K562 (cell line): Measurements from ENCODE around the gene CD300H. TPM values are rescaled to one million over a fixed set of nuclear protein-coding genes. Genes with fewer than 3 reads are reported as not detected.

Source experiments
- BACH1 ChIP-seq: fragments of 200-800 bp; sonication (Bioruptor generic); IDR thresholded peaks from 2 replicates; pipeline ENCODE4 v1.6.1; 2016; ENCODE audit warnings: missing genetic modification characterization, missing compliant biosample characterization
- C11orf30 ChIP-seq: fragments of 450-650 bp; IDR thresholded peaks from 2 replicates; pipeline ENCODE4 v1.6.1; 2016; ENCODE audit warnings: low read depth, mild to moderate bottlenecking
- DACH1 ChIP-seq: fragments of 450-650 bp; IDR thresholded peaks from 2 replicates; pipeline ENCODE4 v1.6.1; 2018; ENCODE audit not compliant: partially characterized antibody
- EGR1 ChIP-seq: fragments of 450-650 bp; conservative IDR thresholded peaks from 2 replicates; pipeline ENCODE4 v1.6.1; 2017; ENCODE audit warnings: mild to moderate bottlenecking
- ELF4 ChIP-seq: fragments of 450-650 bp; formaldehyde crosslinking; IDR thresholded peaks from 2 replicates; pipeline ENCODE4 v1.4.0; 2022; ENCODE audit warnings: missing genetic modification characterization
- FOSL1 ChIP-seq: fragments of 200-800 bp; sonication (Bioruptor generic); conservative IDR thresholded peaks from 2 replicates; pipeline ENCODE4 v1.6.1; 2016; ENCODE audit warnings: missing genetic modification characterization, missing compliant biosample characterization
- JUND ChIP-seq, 2 experiments: IDR thresholded peaks; 2 replicates in 1 of 2; 3 replicates in 1 of 2; pipeline ENCODE4 v1.6.1; 2011; ENCODE audit warnings: borderline replicate concordance in 2 of 2, low read depth in 2 of 2, low read length in 2 of 2, improper control_type of control experiment in 1 of 2, missing biosample characterization in 1 of 2, missing genetic modification characterization in 1 of 2, missing genetic modification reagents in 1 of 2
- MAFG ChIP-seq: fragments of 450-650 bp; conservative IDR thresholded peaks from 2 replicates; pipeline ENCODE4 v1.6.1; 2016; ENCODE audit warnings: missing genetic modification characterization, missing compliant biosample characterization
- MAFK ChIP-seq: IDR thresholded peaks from 2 replicates; pipeline ENCODE4 v1.6.1; 2011; ENCODE audit warnings: low read length, improper control_type of control experiment
- NCOA4 ChIP-seq: fragments of 450-650 bp; IDR thresholded peaks from 2 replicates; pipeline ENCODE4 v1.6.1; 2018; ENCODE audit warnings: mild to moderate bottlenecking; ENCODE audit not compliant: partially characterized antibody
- STAG1 ChIP-seq: sonication (generic); formaldehyde crosslinking; IDR thresholded peaks from 2 replicates; pipeline ENCODE4 v1.5.0; 2020; ENCODE audit warnings: missing genetic modification reagents, borderline replicate concordance
- SUPT5H ChIP-seq: fragments of 450-650 bp; IDR thresholded peaks from 2 replicates; pipeline ENCODE4 v1.6.1; 2016
- ZNF316 ChIP-seq: fragments of 450-650 bp; IDR thresholded peaks from 2 replicates; pipeline ENCODE4 v1.6.1; 2016
- polyA plus RNA-seq, 8 experiments: library from polyadenylated mRNA; depleted of rRNA in 4 of 8; stranded (reverse) in 5 of 8; unstranded in 3 of 8; fragments of >200 nt; fragmentation: Nextera tagmentation in 2 of 8; fragmentation: Illumina TruSeq in 1 of 8; extraction: Ambion mirVana in 2 of 8; extraction: Trizol in 1 of 8; gene quantifications; 2 replicates each; pipeline versions ENCODE4 v1.2.1 to v1.2.3, GENCODE V29; 2011 to 2014; ENCODE audit warnings: inconsistent platforms in 1 of 8, missing spikeins in 1 of 8
- total RNA-seq, 7 experiments: library from RNA; depleted of rRNA in 6 of 7; stranded (reverse); fragments of >200 nt in 6 of 7; fragmentation: Illumina TruSeq in 2 of 7; extraction: Trizol in 2 of 7; gene quantifications; 2 replicates each; pipeline versions ENCODE4 v1.2.1 to v1.2.3, GENCODE V29; 2011 to 2021; ENCODE audit warnings: low replicate concordance in 1 of 7
- TF ChIP-seq, protein P1 (sequence below): fragments of 450-650 bp; formaldehyde crosslinking; IDR thresholded peaks from 2 replicates; pipeline ENCODE4 v1.4.0; 2022; ENCODE audit warnings: missing genetic modification characterization
- TF ChIP-seq, protein P2 (sequence below), 2 experiments: fragments of 450-650 bp in 1 of 2; sonication (generic) in 1 of 2; formaldehyde crosslinking in 1 of 2; IDR thresholded peaks in 1 of 2; conservative IDR thresholded peaks in 1 of 2; 2 replicates each; pipeline versions ENCODE4 v1.6.1 to v1.8.1; 2016 to 2023; ENCODE audit warnings: mild to moderate bottlenecking in 2 of 2, moderate library complexity in 2 of 2, inconsistent platforms in 1 of 2, missing genetic modification reagents in 1 of 2

The CD300H gene
- total and polyA plus RNA-seq, 9 of the 15 experiments (the other 6 are each of a cell fraction or from before 2014, with no cell fraction given) = not detected

DNA sequence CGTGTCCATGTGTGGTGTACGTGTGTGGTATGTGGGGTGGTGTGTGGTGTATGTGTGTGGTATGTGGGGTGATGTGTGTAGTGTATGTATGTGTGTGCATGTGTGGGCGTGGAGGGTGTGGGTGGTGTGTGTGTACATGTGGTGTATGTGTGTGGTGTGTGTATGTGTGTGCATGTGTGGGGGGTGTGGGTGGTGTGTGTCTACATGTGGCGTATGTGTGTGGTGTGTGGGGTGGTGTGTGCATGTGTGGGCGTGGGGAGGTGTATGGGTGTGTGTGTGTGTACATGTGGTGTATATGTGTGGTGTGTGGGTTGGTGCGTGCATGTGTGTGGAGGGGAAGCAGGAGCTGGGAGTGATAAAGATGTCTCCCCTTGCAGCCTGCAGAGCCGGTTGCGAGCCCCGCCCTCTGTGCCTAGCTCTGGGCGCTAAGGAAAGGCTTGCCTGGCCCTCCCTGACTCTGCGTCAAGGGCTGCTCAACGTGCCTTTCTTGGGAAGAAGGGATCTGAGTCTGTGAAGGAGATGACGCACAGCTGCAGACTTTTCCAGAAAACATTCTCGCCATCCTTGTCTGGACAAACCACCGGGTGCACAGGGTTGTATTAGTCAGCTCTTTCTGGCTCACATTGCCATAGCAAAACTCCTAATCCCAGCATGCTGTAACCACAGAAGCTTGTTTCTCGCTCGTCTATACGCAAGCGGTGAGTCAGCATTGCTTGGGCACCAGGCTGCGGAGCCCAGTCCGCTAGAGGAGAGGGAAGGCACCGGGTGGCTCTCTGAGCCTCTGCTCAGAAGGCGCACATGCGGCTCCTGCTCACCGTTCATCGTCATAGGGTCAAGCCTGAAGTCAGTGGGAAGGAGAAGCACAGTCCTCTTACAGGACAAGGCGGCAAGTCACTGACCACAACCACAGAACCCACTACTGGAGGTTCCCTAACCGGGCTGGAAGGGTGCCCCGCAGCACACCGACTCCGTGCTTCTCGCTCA, 2.0 kb upstream of the CD300H start (continued):
- TF ChIP-seq STAG1 (0 out of 2 replicates have a peak, but pooled peaks have one; percentile 29), EGR1 (peak; percentile 54), C11orf30 (peak; percentile 63; the same call in 1 of the 2 replicates), BACH1 (tag) (peak; percentile 93; the same call in 1 of the 2 replicates), MAFG (tag) (peak; percentile 42; the same call in 1 of the 2 replicates), DACH1 (no peak), MAFK (peak; percentile 38; the same call in 1 of the 2 replicates), ELF4 (CRISPR knock-in tag) (0 out of 2 replicates have a peak, but pooled peaks have one; percentile 49), ZNF316 (peak; percentile 48; the same call in 1 of the 2 replicates), NCOA4 (no peak), JUND (IDR thresholded peaks at IDR 0.05; ENCODE audit: borderline replicate concordance, low read depth, low read length) (no peak; the same call in 1 of the 2 replicates), JUND (tag; IDR thresholded peaks at IDR 0.05; ENCODE audit: borderline replicate concordance, low read depth, low read length) (0 out of 3 replicates have a peak, but pooled peaks have one; percentile 12), FOSL1 (tag) (peak; percentile 77), SUPT5H (no peak)
- TF ChIP-seq, protein P1, sequence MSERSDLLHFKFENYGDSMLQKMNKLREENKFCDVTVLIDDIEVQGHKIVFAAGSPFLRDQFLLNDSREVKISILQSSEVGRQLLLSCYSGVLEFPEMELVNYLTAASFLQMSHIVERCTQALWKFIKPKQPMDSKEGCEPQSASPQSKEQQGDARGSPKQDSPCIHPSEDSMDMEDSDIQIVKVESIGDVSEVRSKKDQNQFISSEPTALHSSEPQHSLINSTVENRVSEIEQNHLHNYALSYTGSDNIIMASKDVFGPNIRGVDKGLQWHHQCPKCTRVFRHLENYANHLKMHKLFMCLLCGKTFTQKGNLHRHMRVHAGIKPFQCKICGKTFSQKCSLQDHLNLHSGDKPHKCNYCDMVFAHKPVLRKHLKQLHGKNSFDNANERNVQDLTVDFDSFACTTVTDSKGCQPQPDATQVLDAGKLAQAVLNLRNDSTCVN = 0 out of 2 replicates have a peak, but pooled peaks have one; percentile 53
- TF ChIP-seq, protein P2, sequence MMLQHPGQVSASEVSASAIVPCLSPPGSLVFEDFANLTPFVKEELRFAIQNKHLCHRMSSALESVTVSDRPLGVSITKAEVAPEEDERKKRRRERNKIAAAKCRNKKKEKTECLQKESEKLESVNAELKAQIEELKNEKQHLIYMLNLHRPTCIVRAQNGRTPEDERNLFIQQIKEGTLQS (IDR thresholded peaks at IDR 0.05) = peak; percentile 38; the same call in 1 of the 2 replicates
- TF ChIP-seq, protein P2 (CRISPR knock-in tag; conservative IDR thresholded peaks at IDR 0.05) = no peak
